ENCODE data around the gene THRA.

THRA gene

GRCh38 chr17:40074175-40074512 is 11.4 kb downstream of the THRA start:
- Histone ChIP-seq H3K27ac (peak overlapping the region in 10 of 21 experiments; percentile 16 to 93 (median 66)), H3K4me3 (no peak overlapping the region)

DNA sequence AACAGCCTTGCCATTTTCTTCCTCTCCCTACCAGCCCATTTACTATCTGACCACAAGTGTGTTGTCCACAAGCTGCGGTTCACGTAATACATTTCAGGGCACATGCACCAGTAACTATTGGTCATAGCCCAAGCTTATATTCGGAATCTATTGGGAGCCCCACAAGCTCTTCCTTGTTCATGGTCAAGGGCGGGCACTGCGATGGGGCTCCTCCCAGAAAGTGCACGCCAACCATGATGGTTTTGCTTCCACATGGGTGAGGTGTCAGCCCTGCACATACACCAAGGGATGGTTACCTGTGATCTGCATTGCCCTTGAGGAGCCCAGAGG is 12.1 kb downstream of the THRA start:
- Histone ChIP-seq H3K27ac (peak overlapping the region in 10 of 21 experiments; percentile 1 to 77 (median 56)), H3K4me3 (no peak overlapping the region)

- H3K27ac ChIP-seq, result peak overlapping the region in 14 of 21 experiments; percentile 7 to 77 (median 48)
- H3K4me3 ChIP-seq, result no peak overlapping the region
These were observed 12.6 kb downstream of the THRA start for GRCh38 chr17:40075201-40075941.

DNA sequence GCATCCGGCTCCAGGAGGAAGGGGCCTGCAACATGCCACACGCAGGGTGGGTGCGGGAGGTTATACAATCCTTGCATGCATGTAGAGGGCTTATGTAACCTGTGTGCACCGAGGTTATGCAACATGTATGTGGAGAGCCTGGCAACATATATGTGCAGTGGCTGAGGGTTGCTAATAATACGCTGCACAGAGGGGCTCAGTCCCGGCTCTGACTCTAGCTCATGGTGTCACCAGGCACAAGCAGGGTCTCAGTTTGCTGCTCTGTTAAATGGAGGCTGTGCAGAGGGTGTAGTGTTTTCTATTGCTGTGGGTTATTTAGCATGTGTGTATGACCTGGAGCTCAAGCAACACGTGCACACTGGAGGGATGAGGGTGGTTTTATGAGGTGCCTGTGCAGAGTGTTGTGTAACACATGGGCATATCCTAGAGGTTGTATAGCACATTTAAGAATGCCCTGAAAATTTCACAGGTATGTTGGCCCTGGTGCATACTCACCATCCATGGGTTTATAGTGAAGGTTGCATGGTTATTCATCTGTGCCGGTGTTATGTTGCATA is 13.3 kb downstream of the THRA start:
- no peak overlapping the region for H3K4me3 ChIP-seq

GRCh38 chr17:40076591-40076990 is 13.8 kb downstream of the THRA start:
- H3K4me3 ChIP-seq, result no peak overlapping the region
- H3K27ac ChIP-seq, result peak overlapping the region in 2 of 21 experiments; percentile 11 to 12

More for the DNA sequence above, 13.3 kb downstream of the THRA start:
- peak overlapping the region in 13 of 21 experiments; percentile 7 to 77 (median 48) for H3K27ac ChIP-seq

DNA sequence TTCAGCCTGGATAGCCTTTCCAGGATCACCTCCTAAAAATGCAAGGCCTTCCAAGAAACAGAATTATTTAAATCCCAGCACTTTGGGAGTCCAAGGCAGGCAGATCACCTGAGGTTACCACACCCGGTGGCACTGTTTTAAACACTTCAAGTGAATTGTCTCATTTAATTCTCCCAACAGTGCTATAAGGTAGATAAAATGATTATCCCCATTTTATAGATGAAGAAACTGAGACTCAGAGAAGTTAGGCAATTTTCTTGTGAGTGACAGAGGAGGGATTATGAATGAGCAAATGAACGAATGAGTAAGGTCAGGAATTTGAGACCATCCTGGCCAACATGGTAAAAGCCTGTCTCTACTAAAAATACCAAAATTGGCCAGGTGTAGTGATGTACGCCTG is 16.8 kb downstream of the THRA start:
- Histone ChIP-seq H3K27ac (no peak overlapping the region), H3K4me3 (no peak overlapping the region)

- H3K27ac ChIP-seq, result no peak overlapping the region
- no peak overlapping the region for H3K4me3 ChIP-seq
These were observed 21.7 kb downstream of the THRA start for GRCh38 chr17:40084477-40084876.

DNA sequence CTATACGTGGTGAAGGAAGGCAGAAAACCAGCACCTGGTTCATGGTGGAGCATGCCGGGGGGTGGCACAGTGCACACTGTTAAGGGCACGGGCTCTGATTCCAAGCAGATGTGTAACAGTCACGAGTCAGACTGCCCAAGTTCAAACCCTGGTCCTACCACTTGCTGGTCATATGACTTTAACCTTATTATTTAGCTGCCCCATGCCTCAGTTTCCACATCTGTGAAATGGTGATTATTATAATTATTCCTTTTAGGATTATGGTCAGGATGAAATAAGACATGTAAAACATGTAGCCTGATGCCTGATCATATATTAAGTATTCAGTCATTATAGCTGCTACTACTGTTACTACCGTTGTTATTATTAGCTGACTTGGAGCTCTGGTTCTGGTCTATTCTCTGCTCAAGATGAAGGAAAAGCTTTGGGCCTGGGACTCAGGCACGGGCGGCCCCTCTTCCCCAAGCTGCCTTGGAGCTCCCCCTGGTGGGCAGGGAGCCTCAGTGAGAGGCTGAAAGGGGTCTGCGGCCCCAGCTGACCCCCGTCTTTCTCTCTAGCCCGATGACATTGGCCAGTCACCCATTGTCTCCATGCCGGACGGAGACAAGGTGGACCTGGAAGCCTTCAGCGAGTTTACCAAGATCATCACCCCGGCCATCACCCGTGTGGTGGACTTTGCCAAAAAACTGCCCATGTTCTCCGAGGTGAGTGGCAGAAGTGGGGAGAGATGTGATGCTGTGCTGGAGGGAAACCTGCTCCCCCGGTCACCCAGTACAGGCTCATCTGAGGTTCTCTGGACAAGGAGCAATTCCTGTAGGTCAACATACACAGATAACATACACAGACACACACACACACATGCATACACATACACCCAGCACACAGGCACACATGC is 23.6 kb downstream of the THRA start:
- Histone ChIP-seq H3K4me3 (no peak overlapping the region), H3K27ac (peak overlapping the region in 1 of 21 experiments; percentile 17)

- H3K27ac ChIP-seq, result no peak overlapping the region
These were observed 24.5 kb downstream of the THRA start for GRCh38 chr17:40087049-40087794.

DNA sequence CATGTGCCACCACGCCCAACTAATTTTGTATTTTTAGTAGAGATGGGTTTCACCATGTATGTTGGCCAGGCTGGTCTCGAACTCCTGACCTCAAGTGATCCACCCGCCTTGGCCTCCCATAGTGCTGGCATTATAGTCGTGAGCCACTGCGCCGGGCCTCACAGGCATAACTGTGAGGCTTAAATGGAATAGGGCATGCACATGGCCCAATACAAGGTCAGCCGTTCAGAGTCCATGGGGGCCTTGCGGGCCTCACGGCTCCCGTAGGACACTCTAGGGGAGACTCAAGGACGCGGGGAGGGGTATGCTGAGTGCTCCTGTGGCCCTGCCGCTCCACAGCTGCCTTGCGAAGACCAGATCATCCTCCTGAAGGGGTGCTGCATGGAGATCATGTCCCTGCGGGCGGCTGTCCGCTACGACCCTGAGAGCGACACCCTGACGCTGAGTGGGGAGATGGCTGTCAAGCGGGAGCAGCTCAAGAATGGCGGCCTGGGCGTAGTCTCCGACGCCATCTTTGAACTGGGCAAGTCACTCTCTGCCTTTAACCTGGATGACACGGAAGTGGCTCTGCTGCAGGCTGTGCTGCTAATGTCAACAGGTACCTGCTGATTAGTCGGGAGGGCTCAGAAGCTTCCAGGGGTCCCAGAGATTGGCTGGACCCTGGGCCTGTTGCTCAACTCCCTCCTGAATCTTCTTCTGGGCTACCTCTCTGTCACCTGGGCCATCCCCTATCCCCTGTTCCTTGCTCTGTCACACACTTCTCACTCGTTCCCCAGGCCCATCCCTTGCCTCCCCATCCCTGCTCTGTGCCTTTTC is 25.3 kb downstream of the THRA start:
- H3K27ac ChIP-seq, result peak overlapping the region in 1 of 21 experiments; percentile 5
- H3K4me3 ChIP-seq, result no peak overlapping the region

More at GRCh38 chr17:40087049-40087794, 24.5 kb downstream of the THRA start:
- H3K4me3 ChIP-seq, result no peak overlapping the region

- H3K4me3 ChIP-seq, result no peak overlapping the region
- no peak overlapping the region for H3K27ac ChIP-seq
These were observed 26.5 kb downstream of the THRA start for GRCh38 chr17:40089077-40089895.

DNA sequence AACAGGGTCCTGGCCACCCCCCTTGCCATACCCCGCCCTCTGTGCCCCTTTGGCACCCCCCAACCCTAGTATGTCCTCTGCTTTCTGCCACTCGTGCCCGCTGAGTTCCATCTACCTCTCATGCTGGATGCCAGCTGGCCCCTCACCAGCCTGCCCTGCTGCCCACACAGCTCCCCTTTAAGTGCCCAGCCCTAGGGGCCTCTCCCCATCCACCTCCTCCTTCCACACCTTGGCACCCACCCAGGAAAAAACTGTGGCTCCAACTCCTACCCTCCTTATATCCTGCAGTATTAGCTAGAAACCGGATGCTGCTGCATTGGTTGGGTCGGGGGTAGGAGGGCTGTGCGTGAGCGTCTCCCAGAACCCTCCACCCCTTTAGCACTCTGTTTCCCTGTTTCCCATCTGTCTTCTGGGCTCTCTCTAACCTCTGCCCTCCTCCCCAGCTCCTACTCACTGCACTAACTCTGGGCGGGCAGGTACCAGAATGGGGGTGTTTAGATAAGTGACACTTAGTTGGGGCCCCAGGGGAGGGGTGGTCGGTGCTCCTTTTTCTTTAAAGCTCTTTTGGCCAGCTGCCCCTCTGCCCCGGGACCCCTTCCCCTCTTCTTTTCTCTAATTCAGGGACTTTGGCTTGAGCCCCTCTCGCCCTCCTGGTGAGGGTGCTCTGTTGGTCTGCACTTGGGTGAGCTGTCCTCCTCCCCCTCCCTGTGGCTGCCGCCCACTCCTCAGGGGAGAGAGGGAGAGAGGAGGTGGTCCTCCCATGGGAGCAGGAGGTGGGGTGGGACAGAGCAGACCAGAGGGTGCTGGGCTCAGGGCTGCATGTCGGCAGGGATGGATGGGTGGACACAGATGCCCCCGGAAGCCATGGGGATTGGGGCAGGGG is 27.7 kb downstream of the THRA start:
- H3K4me3 ChIP-seq, result no peak overlapping the region
- H3K27ac ChIP-seq, result peak overlapping the region in 5 of 21 experiments; percentile 0 to 44 (median 19)

GRCh38 chr17:40091691-40092397 is 29.1 kb downstream of the THRA start:
- Histone ChIP-seq H3K27ac (peak overlapping the region in 7 of 21 experiments; percentile 3 to 72 (median 47)), H3K4me3 (no peak overlapping the region)

DNA sequence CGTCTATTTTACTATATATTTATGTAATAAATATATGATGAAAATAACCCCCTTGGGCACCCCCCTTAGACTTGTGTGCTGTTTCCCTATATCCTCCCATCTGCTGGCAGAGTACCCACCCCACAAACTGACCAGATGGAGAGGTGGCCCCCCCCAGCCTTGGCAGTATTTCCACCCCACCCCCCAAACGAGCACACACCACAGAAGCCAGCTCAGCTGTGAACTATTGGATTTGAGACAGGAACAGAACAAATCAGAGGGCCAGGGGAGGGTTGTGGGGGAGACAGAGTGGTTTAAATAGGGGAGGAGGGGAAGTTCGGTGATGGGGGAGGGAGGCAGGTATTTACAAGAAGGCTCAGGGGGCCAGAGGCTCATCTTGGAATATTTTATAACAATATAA is 29.8 kb downstream of the THRA start:
- Histone ChIP-seq H3K4me3 (no peak overlapping the region), H3K27ac (peak overlapping the region in 10 of 21 experiments; percentile 29 to 89 (median 62))

- Histone ChIP-seq H3K27ac (peak overlapping the region in 15 of 21 experiments; percentile 25 to 89 (median 51)), H3K4me3 (no peak overlapping the region)
These were observed 30.3 kb downstream of the THRA start for GRCh38 chr17:40093005-40093579.

DNA sequence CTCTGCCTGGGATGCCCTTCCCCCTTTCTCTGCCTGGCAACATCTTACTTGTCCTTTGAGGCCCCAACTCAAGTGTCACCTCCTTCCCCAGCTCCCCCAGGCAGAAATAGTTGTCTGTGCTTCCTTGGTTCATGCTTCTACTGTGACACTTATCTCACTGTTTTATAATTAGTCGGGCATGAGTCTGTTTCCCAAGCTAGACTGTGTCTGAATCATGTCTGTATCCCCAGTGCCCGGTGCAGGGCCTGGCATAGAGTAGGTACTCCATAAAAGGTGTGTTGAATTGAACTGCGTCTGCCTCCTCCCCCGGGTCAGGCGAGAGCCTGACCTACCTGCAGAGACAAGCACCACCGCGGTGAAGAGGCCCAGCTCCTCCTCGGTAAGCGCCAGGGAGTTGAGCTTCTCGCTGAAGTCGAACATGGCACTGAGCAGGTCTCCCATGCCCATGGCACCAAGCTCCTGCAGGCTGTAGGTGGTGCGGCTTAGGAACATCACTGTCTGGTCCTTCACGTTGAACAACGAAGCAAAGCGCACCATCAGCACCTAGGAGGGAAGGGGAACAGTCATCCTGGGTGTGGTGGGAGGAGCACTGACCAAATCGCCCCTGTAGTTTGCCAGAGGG is 30.9 kb downstream of the THRA start:
- Histone ChIP-seq H3K4me3 (no peak overlapping the region), H3K27ac (peak overlapping the region in 16 of 21 experiments; percentile 25 to 89 (median 50))
